ENCODE results near the gene PCDHB14.

DNA sequence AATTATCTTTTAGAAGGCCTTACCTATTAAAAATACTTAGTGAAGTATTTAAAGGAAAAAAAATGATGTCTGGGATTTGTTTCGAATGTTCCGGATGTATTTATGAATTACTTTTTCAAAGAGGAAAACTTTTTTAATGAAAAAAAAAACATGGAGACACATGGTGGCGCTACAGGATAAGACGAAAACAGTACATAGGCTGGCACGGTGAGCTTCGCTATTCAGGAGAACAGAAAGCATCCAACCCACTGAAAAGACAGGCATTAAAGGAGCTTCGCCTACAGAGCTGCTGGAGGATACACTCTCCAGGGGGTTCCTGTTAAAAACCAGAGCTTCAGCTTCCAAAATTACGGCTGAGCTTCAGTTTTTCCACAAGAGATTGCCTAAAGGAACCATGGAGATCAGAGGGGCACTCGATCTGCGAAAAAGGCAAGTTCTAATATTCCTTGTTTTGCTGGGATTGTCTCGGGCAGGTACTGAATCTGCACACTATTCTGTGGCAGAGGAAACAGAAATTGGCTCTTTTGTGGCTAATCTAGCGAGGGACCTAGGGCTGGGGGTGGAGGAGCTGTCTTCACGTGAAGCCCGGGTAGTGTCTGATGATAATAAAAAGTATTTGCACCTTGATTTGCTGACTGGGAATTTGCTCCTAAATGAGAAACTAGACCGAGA, at the start of gene PCDHB14:
- TF ChIP-seq, protein P1, sequence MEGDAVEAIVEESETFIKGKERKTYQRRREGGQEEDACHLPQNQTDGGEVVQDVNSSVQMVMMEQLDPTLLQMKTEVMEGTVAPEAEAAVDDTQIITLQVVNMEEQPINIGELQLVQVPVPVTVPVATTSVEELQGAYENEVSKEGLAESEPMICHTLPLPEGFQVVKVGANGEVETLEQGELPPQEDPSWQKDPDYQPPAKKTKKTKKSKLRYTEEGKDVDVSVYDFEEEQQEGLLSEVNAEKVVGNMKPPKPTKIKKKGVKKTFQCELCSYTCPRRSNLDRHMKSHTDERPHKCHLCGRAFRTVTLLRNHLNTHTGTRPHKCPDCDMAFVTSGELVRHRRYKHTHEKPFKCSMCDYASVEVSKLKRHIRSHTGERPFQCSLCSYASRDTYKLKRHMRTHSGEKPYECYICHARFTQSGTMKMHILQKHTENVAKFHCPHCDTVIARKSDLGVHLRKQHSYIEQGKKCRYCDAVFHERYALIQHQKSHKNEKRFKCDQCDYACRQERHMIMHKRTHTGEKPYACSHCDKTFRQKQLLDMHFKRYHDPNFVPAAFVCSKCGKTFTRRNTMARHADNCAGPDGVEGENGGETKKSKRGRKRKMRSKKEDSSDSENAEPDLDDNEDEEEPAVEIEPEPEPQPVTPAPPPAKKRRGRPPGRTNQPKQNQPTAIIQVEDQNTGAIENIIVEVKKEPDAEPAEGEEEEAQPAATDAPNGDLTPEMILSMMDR (IDR thresholded peaks at IDR 0.05; ENCODE audit: low read length), result peak; percentile 61
- TF ChIP-seq EZH2 (optimal IDR thresholded peaks at IDR 0.05; ENCODE audit: low read depth, low read length), result no peak
